Liver (tissue), 3 donors: ENCODE data around the gene CDCP1.

Source experiments
- ATF3 ChIP-seq: IDR thresholded peaks from 2 replicates; pipeline ENCODE4 v1.6.1; 2016; ENCODE audit warnings: antibody characterized with exemption
- GABPA ChIP-seq, 2 donors: IDR thresholded peaks in 1 of 2; conservative IDR thresholded peaks in 1 of 2; 2 replicates each; pipeline ENCODE4 v1.6.1; 2016; ENCODE audit warnings: antibody characterized with exemption in 2 of 2, mild to moderate bottlenecking in 1 of 2, moderate library complexity in 1 of 2
- JUND ChIP-seq, 2 donors: IDR thresholded peaks; 2 replicates each; pipeline ENCODE4 v1.6.1; 2016; ENCODE audit warnings: antibody characterized with exemption in 2 of 2
- RAD21 ChIP-seq, 2 donors: IDR thresholded peaks; 2 replicates each; pipeline ENCODE4 v1.6.1; 2016; ENCODE audit warnings: antibody characterized with exemption in 2 of 2, mild to moderate bottlenecking in 2 of 2
- TAF1 ChIP-seq: conservative IDR thresholded peaks from 2 replicates; pipeline ENCODE4 v1.6.1; 2016; ENCODE audit warnings: antibody characterized with exemption, mild to moderate bottlenecking
- YY1 ChIP-seq: IDR thresholded peaks from 2 replicates; pipeline ENCODE4 v1.6.1; 2016; ENCODE audit warnings: antibody characterized with exemption, mild to moderate bottlenecking
- TF ChIP-seq, protein P1 (sequence below): fragments of 150-350 bp; IDR thresholded peaks from 2 replicates; pipeline ENCODE4 v1.5.1; 2017; ENCODE audit warnings: improper control_type of control experiment, low read depth, low read length; ENCODE audit not compliant: missing input control
- TF ChIP-seq, protein P2 (sequence below): IDR thresholded peaks from 2 replicates; pipeline ENCODE4 v1.6.1; 2016; ENCODE audit warnings: antibody characterized with exemption
- donor health status: healthy.
- donor health status: healthy.

DNA sequence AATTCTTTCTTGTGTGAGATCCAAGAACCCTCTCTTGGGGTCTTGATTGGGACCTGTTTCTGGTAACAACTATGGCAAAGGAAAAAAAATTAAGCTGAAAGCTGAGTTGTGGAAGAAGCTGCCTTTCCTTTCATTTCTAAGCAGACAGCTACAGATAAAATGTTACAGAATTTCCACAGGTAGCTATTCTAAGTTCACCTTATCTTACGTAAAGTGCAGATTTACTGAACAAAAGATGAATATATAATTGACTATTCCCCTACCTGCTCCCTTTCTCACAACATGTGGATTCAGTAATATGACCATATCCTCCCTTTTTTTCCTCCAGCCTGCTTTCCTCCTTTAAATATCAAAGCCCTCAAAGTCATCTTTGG is 83.5 kb downstream of the CDCP1 start:
- no peak for TF ChIP-seq ATF3
- TF ChIP-seq, protein P1, sequence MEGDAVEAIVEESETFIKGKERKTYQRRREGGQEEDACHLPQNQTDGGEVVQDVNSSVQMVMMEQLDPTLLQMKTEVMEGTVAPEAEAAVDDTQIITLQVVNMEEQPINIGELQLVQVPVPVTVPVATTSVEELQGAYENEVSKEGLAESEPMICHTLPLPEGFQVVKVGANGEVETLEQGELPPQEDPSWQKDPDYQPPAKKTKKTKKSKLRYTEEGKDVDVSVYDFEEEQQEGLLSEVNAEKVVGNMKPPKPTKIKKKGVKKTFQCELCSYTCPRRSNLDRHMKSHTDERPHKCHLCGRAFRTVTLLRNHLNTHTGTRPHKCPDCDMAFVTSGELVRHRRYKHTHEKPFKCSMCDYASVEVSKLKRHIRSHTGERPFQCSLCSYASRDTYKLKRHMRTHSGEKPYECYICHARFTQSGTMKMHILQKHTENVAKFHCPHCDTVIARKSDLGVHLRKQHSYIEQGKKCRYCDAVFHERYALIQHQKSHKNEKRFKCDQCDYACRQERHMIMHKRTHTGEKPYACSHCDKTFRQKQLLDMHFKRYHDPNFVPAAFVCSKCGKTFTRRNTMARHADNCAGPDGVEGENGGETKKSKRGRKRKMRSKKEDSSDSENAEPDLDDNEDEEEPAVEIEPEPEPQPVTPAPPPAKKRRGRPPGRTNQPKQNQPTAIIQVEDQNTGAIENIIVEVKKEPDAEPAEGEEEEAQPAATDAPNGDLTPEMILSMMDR = no peak
- TF ChIP-seq GABPA (IDR thresholded peaks at IDR 0.05 in 1 of 2, conservative IDR thresholded peaks at IDR 0.05 in 1 of 2) = no peak
- TF ChIP-seq JUND (IDR thresholded peaks at IDR 0.05) = no peak
- no peak for TF ChIP-seq RAD21 (IDR thresholded peaks at IDR 0.05)
- TF ChIP-seq TAF1 = no peak
- TF ChIP-seq YY1 = no peak
- TF ChIP-seq, protein P2, sequence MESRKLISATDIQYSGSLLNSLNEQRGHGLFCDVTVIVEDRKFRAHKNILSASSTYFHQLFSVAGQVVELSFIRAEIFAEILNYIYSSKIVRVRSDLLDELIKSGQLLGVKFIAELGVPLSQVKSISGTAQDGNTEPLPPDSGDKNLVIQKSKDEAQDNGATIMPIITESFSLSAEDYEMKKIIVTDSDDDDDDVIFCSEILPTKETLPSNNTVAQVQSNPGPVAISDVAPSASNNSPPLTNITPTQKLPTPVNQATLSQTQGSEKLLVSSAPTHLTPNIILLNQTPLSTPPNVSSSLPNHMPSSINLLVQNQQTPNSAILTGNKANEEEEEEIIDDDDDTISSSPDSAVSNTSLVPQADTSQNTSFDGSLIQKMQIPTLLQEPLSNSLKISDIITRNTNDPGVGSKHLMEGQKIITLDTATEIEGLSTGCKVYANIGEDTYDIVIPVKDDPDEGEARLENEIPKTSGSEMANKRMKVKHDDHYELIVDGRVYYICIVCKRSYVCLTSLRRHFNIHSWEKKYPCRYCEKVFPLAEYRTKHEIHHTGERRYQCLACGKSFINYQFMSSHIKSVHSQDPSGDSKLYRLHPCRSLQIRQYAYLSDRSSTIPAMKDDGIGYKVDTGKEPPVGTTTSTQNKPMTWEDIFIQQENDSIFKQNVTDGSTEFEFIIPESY = no peak
